Mesenchymal stem cell (in vitro differentiated cells and primary cell): ENCODE results near the gene NFATC2IP.

Experiments
- DNase-seq: peaks from one replicate; pipeline ENCODE4 v3.0.0-alpha.2; 2013
- H2AFZ ChIP-seq: one replicate; pipeline ENCODE4 v1.6.1; 2013; ENCODE audit warnings: low read depth, mild to moderate bottlenecking, control low read depth, inconsistent platforms, low read length, moderate library complexity
- H2AK5ac ChIP-seq: 2 replicates; pipeline ENCODE4 v1.6.1; 2013; ENCODE audit warnings: low read length, moderate library complexity, mild to moderate bottlenecking, inconsistent platforms; ENCODE audit not compliant: severe bottlenecking
- H2BK120ac ChIP-seq: one replicate; pipeline ENCODE4 v1.6.1; 2013; ENCODE audit warnings: low read depth, mild to moderate bottlenecking, inconsistent platforms, low read length, moderate library complexity
- H2BK12ac ChIP-seq, 2 experiments: one replicate each; pipeline ENCODE4 v1.6.1; 2013; ENCODE audit warnings: inconsistent platforms in 2 of 2, low read length in 2 of 2, mild to moderate bottlenecking in 2 of 2, moderate library complexity in 2 of 2, control low read depth in 1 of 2
- H2BK15ac ChIP-seq: one replicate; pipeline ENCODE4 v1.6.1; 2013; ENCODE audit warnings: mild to moderate bottlenecking, low read depth, inconsistent platforms; ENCODE audit not compliant: poor library complexity, severe bottlenecking
- H2BK5ac ChIP-seq: 2 replicates; pipeline ENCODE4 v1.6.1; 2013; ENCODE audit warnings: low read depth, mild to moderate bottlenecking, low read length, control low read depth, inconsistent platforms; ENCODE audit not compliant: poor library complexity, severe bottlenecking
- H3K14ac ChIP-seq, 2 experiments: one replicate each; pipeline ENCODE4 v1.6.1; 2013; ENCODE audit warnings: inconsistent platforms in 2 of 2, low read length in 2 of 2, control low read depth in 1 of 2, mild to moderate bottlenecking in 1 of 2, moderate library complexity in 1 of 2
- H3K18ac ChIP-seq, 2 experiments: one replicate each; pipeline ENCODE4 v1.6.1; 2013; ENCODE audit warnings: inconsistent platforms in 2 of 2, low read length in 2 of 2, control low read depth in 1 of 2, low read depth in 1 of 2, mild to moderate bottlenecking in 1 of 2
- H3K23ac ChIP-seq, 2 experiments: one replicate each; pipeline ENCODE4 v1.6.1; 2013; ENCODE audit warnings: inconsistent platforms in 2 of 2, low read length in 2 of 2, mild to moderate bottlenecking in 2 of 2, moderate library complexity in 2 of 2, control low read depth in 1 of 2
- H3K27ac ChIP-seq: 2 replicates; pipeline ENCODE4 v1.5.1; 2013; ENCODE audit warnings: mild to moderate bottlenecking, moderate library complexity, low read length, control low read depth, inconsistent platforms; ENCODE audit not compliant: poor library complexity, severe bottlenecking
- H3K27me3 ChIP-seq, 2 experiments: 2 replicates each; pipeline versions ENCODE4 v1.6.1 to v1.7.0; 2013; ENCODE audit warnings: low read length in 2 of 2, mild to moderate bottlenecking in 2 of 2, moderate library complexity in 2 of 2, control low read depth in 1 of 2, inconsistent platforms in 1 of 2; ENCODE audit not compliant: control insufficient read depth in 1 of 2, insufficient read depth in 1 of 2
- H3K36me3 ChIP-seq, 2 experiments: 2 replicates each; pipeline versions ENCODE4 v1.6.1 to v1.7.0; 2013; ENCODE audit warnings: low read length in 2 of 2, control low read depth in 1 of 2, inconsistent platforms in 1 of 2, low read depth in 1 of 2, mild to moderate bottlenecking in 1 of 2; ENCODE audit not compliant: insufficient read depth in 2 of 2, control insufficient read depth in 1 of 2
- H3K4ac ChIP-seq, 2 experiments: one replicate each; pipeline ENCODE4 v1.6.1; 2013; ENCODE audit warnings: inconsistent platforms in 2 of 2, low read length in 2 of 2, mild to moderate bottlenecking in 2 of 2, moderate library complexity in 2 of 2, control low read depth in 1 of 2, low read depth in 1 of 2
- H3K4me1 ChIP-seq: 2 replicates; pipeline ENCODE4 v1.6.1; 2013; ENCODE audit warnings: low read depth, low read length, control low read depth; ENCODE audit not compliant: control insufficient read depth, insufficient read depth
- H3K4me2 ChIP-seq: 2 replicates; pipeline ENCODE4 v1.6.1; 2013; ENCODE audit warnings: low read length, mild to moderate bottlenecking, inconsistent platforms; ENCODE audit not compliant: poor library complexity, severe bottlenecking
- H3K4me3 ChIP-seq, 2 experiments: 2 replicates each; pipeline versions ENCODE4 v1.5.1 to v1.7.0; 2013; ENCODE audit warnings: low read length in 2 of 2, mild to moderate bottlenecking in 2 of 2, control low read depth in 1 of 2, low read depth in 1 of 2; ENCODE audit not compliant: insufficient read depth in 1 of 2
- H3K79me1 ChIP-seq: replicated peaks from 2 replicates; pipeline ENCODE4 v1.6.1; 2013; ENCODE audit warnings: mild to moderate bottlenecking, control low read depth, low read length, inconsistent platforms; ENCODE audit not compliant: poor library complexity, severe bottlenecking
- H3K9ac ChIP-seq: 2 replicates; pipeline ENCODE4 v1.7.0; 2013; ENCODE audit warnings: mild to moderate bottlenecking, low read length, moderate library complexity
- H3K9me3 ChIP-seq: 2 replicates; pipeline ENCODE4 v1.7.0; 2013; ENCODE audit warnings: mild to moderate bottlenecking, low read length; ENCODE audit not compliant: control insufficient read depth
- H4K8ac ChIP-seq: one replicate; pipeline ENCODE4 v1.6.1; 2013; ENCODE audit warnings: inconsistent platforms, mild to moderate bottlenecking, low read length, moderate library complexity
- H4K91ac ChIP-seq: one replicate; pipeline ENCODE4 v1.6.1; 2013; ENCODE audit warnings: mild to moderate bottlenecking, low read length, inconsistent platforms
- WGBS: methylation state at CpG from one replicate; pipeline ENCODE4 v1.1.7; 2013; ENCODE audit warnings: mixed read lengths; 5-methylcytosine and 5-hydroxymethylcytosine counted together

NFATC2IP gene

DNA sequence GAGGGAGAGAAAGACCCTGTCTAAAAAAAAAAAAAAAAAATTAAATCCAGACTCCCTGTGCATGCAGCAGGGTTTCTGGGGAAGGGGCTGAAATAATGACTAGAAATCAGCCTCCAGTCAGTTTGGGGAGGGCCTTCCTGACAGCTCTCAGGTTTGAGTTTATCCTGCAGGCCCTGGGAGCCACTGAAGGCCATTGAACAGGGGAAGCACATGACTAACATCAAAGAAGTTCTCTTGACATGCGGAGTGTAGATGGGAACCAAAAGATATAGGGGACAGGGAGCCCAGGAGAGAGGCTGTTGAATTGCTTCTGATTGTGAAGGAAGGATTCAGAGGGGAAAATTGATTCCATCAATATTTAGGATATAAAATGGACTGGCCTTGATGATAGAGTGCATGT, 22.9 kb upstream of the NFATC2IP start:
- Histone ChIP-seq H3K9me3 (no peaks in the 10 kb centered on the region), H2BK15ac (no peak overlapping the region), H2BK5ac (no peak overlapping the region), H3K4me3 (no peak overlapping the region), H2AFZ (no peak overlapping the region), H3K27me3 (no peaks in the 10 kb centered on the region), H3K36me3 (peaks cover 4 to 12% of the 10 kb centered on the region in 2 experiments), H3K18ac (no peak overlapping the region), H2BK12ac (no peak overlapping the region), H2AK5ac (no peak overlapping the region), H3K79me1 (peaks cover 7% of the 10 kb centered on the region), H3K4ac (no peak overlapping the region), H4K91ac (no peak overlapping the region), H3K4me2 (no peak overlapping the region), H3K23ac (no peak overlapping the region), H3K9ac (no peak overlapping the region), H3K14ac (no peak overlapping the region), H4K8ac (no peak overlapping the region), H3K27ac (no peak overlapping the region), H2BK120ac (no peak overlapping the region), H3K4me1 (peaks cover 13% of the 10 kb centered on the region)
- WGBS, result 79% methylated on average over 1 of the region's 1 CpG
- DNase-seq, result no peak

DNA sequence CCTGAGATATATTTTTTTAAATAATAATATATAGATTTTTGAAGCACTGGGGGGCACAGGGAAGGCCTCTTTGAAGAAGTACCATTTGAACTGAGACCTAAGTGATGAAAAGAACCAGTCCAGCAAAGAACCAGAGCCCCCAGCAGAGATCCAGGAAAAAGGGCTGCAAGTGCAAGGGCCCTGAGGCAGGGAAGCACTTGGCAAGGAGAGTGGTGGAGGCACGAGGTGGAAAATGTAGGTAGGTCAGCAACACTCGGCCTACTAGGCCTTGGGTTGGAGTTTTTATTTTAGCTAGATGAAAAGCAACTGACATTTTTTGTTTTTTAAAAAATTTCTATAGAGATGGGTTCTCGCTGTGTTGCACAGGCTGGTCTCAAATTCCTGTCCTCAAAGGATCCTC, 20.5 kb upstream of the NFATC2IP start:
- Histone ChIP-seq H3K27me3 (peaks cover 0 to 9% of the 10 kb centered on the region in 2 experiments), H4K91ac (no peak overlapping the region), H2BK5ac (no peak overlapping the region), H3K23ac (no peak overlapping the region), H3K79me1 (no peaks in the 10 kb centered on the region), H3K36me3 (no peaks in the 10 kb centered on the region), H2AK5ac (no peak overlapping the region), H3K4me2 (no peak overlapping the region), H2BK120ac (no peak overlapping the region), H3K4me1 (peaks cover 4% of the 10 kb centered on the region), H3K14ac (no peak overlapping the region), H2BK12ac (no peak overlapping the region), H2AFZ (no peak overlapping the region), H3K4me3 (no peak overlapping the region), H3K27ac (no peak overlapping the region), H3K4ac (no peak overlapping the region), H3K9me3 (no peaks in the 10 kb centered on the region), H3K18ac (no peak overlapping the region), H4K8ac (no peak overlapping the region), H3K9ac (no peak overlapping the region), H2BK15ac (no peak overlapping the region)
- 87% methylated on average over 3 of the region's 3 CpGs for WGBS
- no peak for DNase-seq

DNA sequence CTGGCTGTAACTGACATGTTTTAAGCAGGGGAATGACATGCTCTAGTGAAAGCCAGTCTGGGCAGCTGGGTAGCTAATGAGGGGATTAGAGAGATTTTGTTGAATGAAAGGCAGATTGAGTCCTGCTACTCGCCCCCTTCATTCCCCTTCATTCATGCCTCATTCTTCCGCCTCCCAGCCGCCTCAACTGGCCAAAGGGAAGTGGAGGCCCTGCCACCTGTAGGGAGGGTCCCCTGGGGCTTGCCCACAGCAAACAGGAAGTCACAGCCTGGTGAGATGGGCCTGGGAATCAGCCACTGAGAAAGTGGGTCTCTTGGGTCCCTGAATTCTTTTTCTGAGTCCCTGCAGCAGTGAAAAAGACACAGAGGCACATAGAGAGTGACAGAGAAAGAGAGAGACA, 20.1 kb upstream of the NFATC2IP start:
- 71% methylated on average over 2 of the region's 3 CpGs for WGBS

DNA sequence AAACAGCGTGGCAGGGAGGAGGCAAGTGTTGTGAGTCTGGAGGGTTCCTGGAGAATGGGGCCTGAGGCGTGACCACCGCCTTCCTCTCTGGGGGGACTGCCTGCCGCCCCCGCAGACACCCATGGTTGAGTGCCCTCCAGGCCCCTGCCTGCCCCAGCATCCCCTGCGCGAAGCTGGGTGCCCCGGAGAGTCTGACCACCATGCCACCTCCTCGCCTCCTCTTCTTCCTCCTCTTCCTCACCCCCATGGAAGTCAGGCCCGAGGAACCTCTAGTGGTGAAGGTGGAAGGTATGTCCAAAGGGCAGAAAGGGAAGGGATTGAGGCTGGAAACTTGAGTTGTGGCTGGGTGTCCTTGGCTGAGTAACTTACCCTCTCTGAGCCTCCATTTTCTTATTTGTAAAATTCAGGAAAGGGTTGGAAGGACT, 18.9 kb upstream of the NFATC2IP start, which contains the start of gene CD19:
Gene CD19 (plus strand): TSS at position 171 of the 425 bp plus-strand sequence. CDS start 30 bp downstream, at position 201.
- Histone ChIP-seq H3K23ac (no peak within 1 kb of the TSS), H4K91ac (no peak within 1 kb of the TSS), H3K4me1 (peaks cover 2% of the 10 kb centered on the region), H3K14ac (no peak within 1 kb of the TSS), H3K4me3 (no peak within 1 kb of the TSS), H3K36me3 (no peaks in the 10 kb centered on the region), H3K4ac (no peak within 1 kb of the TSS), H3K9ac (no peak within 1 kb of the TSS), H2BK15ac (no peak within 1 kb of the TSS), H3K9me3 (no peaks in the 10 kb centered on the region), H4K8ac (no peak within 1 kb of the TSS), H2AK5ac (no peak within 1 kb of the TSS), H3K27me3 (peaks cover 0 to 9% of the 10 kb centered on the region in 2 experiments), H2BK5ac (no peak within 1 kb of the TSS), H3K4me2 (no peak within 1 kb of the TSS), H3K27ac (no peak within 1 kb of the TSS), H2BK12ac (no peak within 1 kb of the TSS), H3K18ac (no peak within 1 kb of the TSS), H2BK120ac (no peak within 1 kb of the TSS), H2AFZ (no peak within 1 kb of the TSS), H3K79me1 (no peaks in the 10 kb centered on the region)
- 100% methylated on average over 1 of the region's 10 CpGs for WGBS
- no peak for DNase-seq

More for the DNA sequence above, 20.1 kb upstream of the NFATC2IP start:
- no peak overlapping the region for H2BK5ac ChIP-seq
- no peaks in the 10 kb centered on the region for H3K36me3 ChIP-seq
- DNase-seq, result no peak
- no peak overlapping the region for H3K9ac ChIP-seq
- no peak overlapping the region for H2AK5ac ChIP-seq
- H2BK120ac ChIP-seq, result no peak overlapping the region
- no peak overlapping the region for H3K23ac ChIP-seq
- H2AFZ ChIP-seq, result no peak overlapping the region
- H3K27ac ChIP-seq, result no peak overlapping the region
- no peak overlapping the region for H3K4me2 ChIP-seq
- H2BK15ac ChIP-seq, result no peak overlapping the region
- H3K27me3 ChIP-seq, result peaks cover 0 to 9% of the 10 kb centered on the region in 2 experiments
- no peaks in the 10 kb centered on the region for H3K79me1 ChIP-seq
- H3K4ac ChIP-seq, result no peak overlapping the region
- H3K18ac ChIP-seq, result no peak overlapping the region
- no peak overlapping the region for H4K8ac ChIP-seq
- no peak overlapping the region for H3K4me3 ChIP-seq
- no peaks in the 10 kb centered on the region for H3K9me3 ChIP-seq
- H3K14ac ChIP-seq, result no peak overlapping the region
- peaks cover 4% of the 10 kb centered on the region for H3K4me1 ChIP-seq
- H2BK12ac ChIP-seq, result no peak overlapping the region
- H4K91ac ChIP-seq, result no peak overlapping the region
